ENCODE measurements around the gene TMOD1. TPM values are rescaled to one million over a fixed set of nuclear protein-coding genes. Genes with fewer than 3 reads are reported as not detected.

TMOD1 gene
- total RNA-seq, 2 donors from 2014 or later, result 0.86 to 0.94 TPM

DNA sequence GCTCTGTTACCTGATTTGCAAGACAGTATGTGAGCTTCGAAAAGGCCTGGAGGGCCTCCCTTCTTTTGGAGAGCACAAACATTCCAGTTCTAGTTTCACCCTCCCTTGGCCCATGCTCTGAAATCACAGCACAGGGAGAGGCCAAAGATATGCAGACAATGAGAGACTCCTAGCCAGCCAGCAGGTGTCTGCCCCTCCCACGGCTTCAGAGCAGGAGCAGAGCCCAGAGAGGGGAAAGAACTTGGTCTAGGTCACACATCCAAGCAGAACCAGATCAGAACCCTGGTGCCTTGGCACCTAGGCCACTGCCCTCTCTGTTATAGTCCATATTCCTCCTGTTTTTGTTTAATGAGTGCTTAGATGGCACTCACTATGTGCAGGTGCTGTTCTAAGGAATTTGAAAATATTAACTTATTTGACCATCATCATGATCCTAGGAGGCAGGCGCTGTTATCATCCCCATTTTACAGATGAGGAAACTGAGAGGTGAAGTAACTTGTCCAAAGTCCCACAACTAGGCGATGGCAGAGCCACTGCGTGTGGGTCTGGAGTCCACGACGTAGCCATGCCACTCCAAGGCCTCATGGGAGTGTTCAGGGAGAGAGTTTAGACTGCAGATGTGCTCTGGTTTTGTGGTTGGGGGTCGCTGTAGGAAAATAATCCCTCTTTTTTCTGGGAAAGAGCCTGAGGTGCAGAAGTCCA, 27.2 kb downstream of the TMOD1 start:
- H3K27me3 Mint-ChIP-seq, result peaks cover 10% of the 10 kb centered on the region
- no peaks in the 10 kb centered on the region for H3K4me1 Mint-ChIP-seq
- no peak for ATAC-seq
- H3K27ac Mint-ChIP-seq, result no peak overlapping the region
- no peak for DNase-seq
- H3K9me3 ChIP-seq (ENCODE audit: control insufficient read depth, low read length, poor library complexity, severe bottlenecking), result no peaks in the 10 kb centered on the region
- no peak overlapping the region for H3K4me3 Mint-ChIP-seq
- no peaks in the 10 kb centered on the region for H3K36me3 Mint-ChIP-seq (ENCODE audit: low read depth)

GRCh38 chr9:97529363-97530076, 28.1 kb downstream of the TMOD1 start:
- DNase-seq (no peak), ATAC-seq (no peak)
- peak overlapping the region; percentile 47 for H3K27ac Mint-ChIP-seq
- H3K4me3 Mint-ChIP-seq, result no peak overlapping the region
- no peaks in the 10 kb centered on the region for H3K9me3 ChIP-seq (ENCODE audit: control insufficient read depth, low read length, poor library complexity, severe bottlenecking)
- no peaks in the 10 kb centered on the region for H3K4me1 Mint-ChIP-seq
- peaks cover 10% of the 10 kb centered on the region for H3K27me3 Mint-ChIP-seq
- H3K36me3 Mint-ChIP-seq (ENCODE audit: low read depth), result no peaks in the 10 kb centered on the region

DNA sequence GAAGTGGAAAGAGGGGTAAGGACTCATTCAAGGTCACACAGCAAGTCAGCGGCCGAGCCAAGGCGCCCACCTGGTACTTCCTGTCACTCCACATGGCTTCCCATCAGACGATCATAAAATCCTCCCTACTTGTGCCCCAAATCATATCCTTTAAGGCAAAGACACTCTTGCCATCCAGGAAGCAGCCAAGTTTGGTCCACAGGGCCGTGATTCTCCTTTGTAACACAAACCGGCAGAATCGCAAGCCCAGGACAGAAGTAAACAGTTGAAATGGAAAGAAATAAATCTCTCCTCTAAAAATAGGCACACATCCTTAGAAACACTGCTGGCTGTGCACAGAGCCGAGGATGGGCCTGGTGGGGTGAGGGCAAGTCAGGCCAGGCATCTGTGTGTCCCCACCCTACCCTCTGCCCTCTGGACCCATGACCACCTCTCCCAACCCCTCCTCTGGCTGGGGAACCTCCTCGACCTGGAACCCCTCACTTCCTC, 30.5 kb downstream of the TMOD1 start:
- ATAC-seq (no peak), DNase-seq (no peak)
- Mint-ChIP-seq H3K27me3 (peaks cover 20% of the 10 kb centered on the region), H3K4me1 (no peaks in the 10 kb centered on the region), H3K4me3 (no peak overlapping the region), H3K27ac (no peak overlapping the region), H3K36me3 (ENCODE audit: low read depth) (no peaks in the 10 kb centered on the region)
- no peaks in the 10 kb centered on the region for H3K9me3 ChIP-seq (ENCODE audit: control insufficient read depth, low read length, poor library complexity, severe bottlenecking)

GRCh38 chr9:97534185-97534584, 32.7 kb downstream of the TMOD1 start:
- no peaks in the 10 kb centered on the region for H3K36me3 Mint-ChIP-seq (ENCODE audit: low read depth)
- DNase-seq, result no peak
- H3K4me1 Mint-ChIP-seq, result no peaks in the 10 kb centered on the region
- H3K4me3 Mint-ChIP-seq, result no peak overlapping the region
- no peak for ATAC-seq
- no peaks in the 10 kb centered on the region for H3K9me3 ChIP-seq (ENCODE audit: control insufficient read depth, low read length, poor library complexity, severe bottlenecking)
- H3K27ac Mint-ChIP-seq, result no peak overlapping the region
- peaks cover 34% of the 10 kb centered on the region for H3K27me3 Mint-ChIP-seq

- Mint-ChIP-seq H3K36me3 (ENCODE audit: low read depth) (no peaks in the 10 kb centered on the region), H3K4me3 (no peak overlapping the region), H3K4me1 (no peaks in the 10 kb centered on the region), H3K27ac (no peak overlapping the region), H3K27me3 (peaks cover 28% of the 10 kb centered on the region)
- ATAC-seq, result no peak
- H3K9me3 ChIP-seq (ENCODE audit: control insufficient read depth, low read length, poor library complexity, severe bottlenecking), result no peaks in the 10 kb centered on the region
- no peak for DNase-seq
These were observed 33.6 kb downstream of the TMOD1 start for GRCh38 chr9:97534961-97535594.

- no peak overlapping the region for H3K4me3 Mint-ChIP-seq
- H3K9me3 ChIP-seq (ENCODE audit: control insufficient read depth, low read length, poor library complexity, severe bottlenecking), result no peaks in the 10 kb centered on the region
- no peaks in the 10 kb centered on the region for H3K4me1 Mint-ChIP-seq
- H3K36me3 Mint-ChIP-seq (ENCODE audit: low read depth), result no peaks in the 10 kb centered on the region
- peaks cover 28% of the 10 kb centered on the region for H3K27me3 Mint-ChIP-seq
- ATAC-seq (no peak), DNase-seq (no peak)
- H3K27ac Mint-ChIP-seq, result peak overlapping the region; percentile 63
These were observed 34.3 kb downstream of the TMOD1 start for GRCh38 chr9:97535771-97536170.

DNA sequence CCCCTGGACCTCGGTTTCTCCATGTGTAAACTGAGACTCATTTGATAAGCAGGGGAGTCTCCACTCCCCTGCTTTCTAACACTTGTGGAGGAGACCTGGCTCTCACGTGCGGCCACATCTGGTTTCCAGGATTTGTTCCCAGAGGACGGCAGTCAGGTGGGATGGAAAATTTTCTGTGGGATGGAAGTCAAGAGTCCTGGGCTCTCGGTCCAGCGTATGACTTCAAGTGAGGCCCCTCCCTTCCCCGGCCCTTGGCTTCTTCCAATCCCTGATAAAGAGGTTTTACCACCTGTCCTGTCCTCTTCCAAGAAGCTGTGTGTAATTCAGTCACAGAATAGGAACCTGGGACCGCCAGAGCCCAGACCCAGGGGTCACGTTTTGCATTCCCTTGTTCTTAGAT, 35.0 kb downstream of the TMOD1 start:
- Mint-ChIP-seq H3K36me3 (ENCODE audit: low read depth) (no peaks in the 10 kb centered on the region), H3K4me3 (no peak overlapping the region)

GRCh38 chr9:97543561-97543960, 42.1 kb downstream of the TMOD1 start:
- no peaks in the 10 kb centered on the region for H3K9me3 ChIP-seq (ENCODE audit: control insufficient read depth, low read length, poor library complexity, severe bottlenecking)
- Mint-ChIP-seq H3K27ac (no peak overlapping the region), H3K27me3 (peaks cover 14% of the 10 kb centered on the region), H3K4me1 (no peaks in the 10 kb centered on the region), H3K36me3 (ENCODE audit: low read depth) (no peaks in the 10 kb centered on the region), H3K4me3 (no peak overlapping the region)
- DNase-seq (no peak), ATAC-seq (no peak)

More for the DNA sequence above, 35.0 kb downstream of the TMOD1 start:
- Mint-ChIP-seq H3K4me1 (no peaks in the 10 kb centered on the region), H3K27me3 (peaks cover 28% of the 10 kb centered on the region), H3K27ac (no peak overlapping the region)
- no peak for ATAC-seq
- H3K9me3 ChIP-seq (ENCODE audit: control insufficient read depth, low read length, poor library complexity, severe bottlenecking), result no peaks in the 10 kb centered on the region
- no peak for DNase-seq

- Mint-ChIP-seq H3K36me3 (ENCODE audit: low read depth) (no peaks in the 10 kb centered on the region), H3K4me1 (no peaks in the 10 kb centered on the region), H3K27ac (no peak overlapping the region), H3K27me3 (peaks cover 15% of the 10 kb centered on the region), H3K4me3 (no peak overlapping the region)
- H3K9me3 ChIP-seq (ENCODE audit: control insufficient read depth, low read length, poor library complexity, severe bottlenecking), result no peaks in the 10 kb centered on the region
- ATAC-seq (no peak), DNase-seq (no peak)
These were observed 44.0 kb downstream of the TMOD1 start for GRCh38 chr9:97545486-97545885.

- H3K9me3 ChIP-seq (ENCODE audit: control insufficient read depth, low read length, poor library complexity, severe bottlenecking), result no peaks in the 10 kb centered on the region
- Mint-ChIP-seq H3K36me3 (ENCODE audit: low read depth) (no peaks in the 10 kb centered on the region), H3K27ac (no peak overlapping the region), H3K27me3 (peaks cover 20% of the 10 kb centered on the region), H3K4me3 (no peak overlapping the region), H3K4me1 (no peaks in the 10 kb centered on the region)
- ATAC-seq (no peak), DNase-seq (no peak)
These were observed 45.8 kb downstream of the TMOD1 start for GRCh38 chr9:97547098-97547829.

GRCh38 chr9:97548379-97548778, 46.9 kb downstream of the TMOD1 start:
- peaks cover 30% of the 10 kb centered on the region for H3K27me3 Mint-ChIP-seq
- H3K4me1 Mint-ChIP-seq, result no peaks in the 10 kb centered on the region
- no peaks in the 10 kb centered on the region for H3K36me3 Mint-ChIP-seq (ENCODE audit: low read depth)
- H3K27ac Mint-ChIP-seq, result no peak overlapping the region
- DNase-seq, result no peak
- no peak overlapping the region for H3K4me3 Mint-ChIP-seq
- no peaks in the 10 kb centered on the region for H3K9me3 ChIP-seq (ENCODE audit: control insufficient read depth, low read length, poor library complexity, severe bottlenecking)
- ATAC-seq, result no peak

- Mint-ChIP-seq H3K4me3 (no peak overlapping the region), H3K27me3 (peaks cover 30% of the 10 kb centered on the region)
These were observed 47.5 kb downstream of the TMOD1 start for GRCh38 chr9:97548819-97549540.

More at GRCh38 chr9:97548819-97549540, 47.5 kb downstream of the TMOD1 start:
- H3K9me3 ChIP-seq (ENCODE audit: control insufficient read depth, low read length, poor library complexity, severe bottlenecking), result no peaks in the 10 kb centered on the region
- no peak overlapping the region for H3K27ac Mint-ChIP-seq
- H3K4me1 Mint-ChIP-seq, result no peaks in the 10 kb centered on the region
- ATAC-seq, result no peak
- no peak for DNase-seq
- H3K36me3 Mint-ChIP-seq (ENCODE audit: low read depth), result peaks cover under 1% of the 10 kb centered on the region
